Heart left ventricle (tissue), 13 donors: ENCODE measurements around the gene MIXL1.

Experiments
- POLR2A ChIP-seq, 2 donors: fragments of 450-650 bp; IDR thresholded peaks; one replicate each; pipeline ENCODE4 v1.6.1; 2017; ENCODE audit warnings: antibody characterized with exemption in 2 of 2, mild to moderate bottlenecking in 2 of 2, moderate library complexity in 2 of 2
- TF ChIP-seq, protein P1 (sequence below), 12 donors: fragments of 200-600 bp; sonication (generic) in 4 of 12; IDR thresholded peaks; one replicate each; pipeline versions ENCODE4 v1.5.0 to v1.8.0; 2018 to 2022; ENCODE audit warnings: antibody characterized with exemption in 12 of 12, mild to moderate bottlenecking in 5 of 12
- donor health status: ischemic (EF 13 %, LVEDD 7.1; RV severe dilation, severe dysfunction).
- donor health status: DM: no; HTN: yes; CAD: no.
- donor health status: DM: no; HTN: no; CAD: no.
- donor health status: ischemic (EF 25% LVEDD 6.9; RV normal size, moderate dysfunction).
- donor health status: ischemic (EF 25% LVEDD 5.7; RV mildly dilated, moderate dysfunction).
- donor health status: ischemic (EF 35%, LVEDD 5.7; RV mildly dilated, moderate dysfunction).
- donor health status: nonischemic (EF 11% LVEDD 7.7; RV severe dilation, severe dysfunction).
- donor health status: DM: yes; HTN: yes; CAD: no.
- donor health status: PGD.
- donor health status: ischemic (EF 29% LVEDD 5.4; RV normal size, mild dysfunction).
- donor health status: nonischemic (EF 23%, LVEDD 6.1; RV moderate dilation, normal function).

DNA sequence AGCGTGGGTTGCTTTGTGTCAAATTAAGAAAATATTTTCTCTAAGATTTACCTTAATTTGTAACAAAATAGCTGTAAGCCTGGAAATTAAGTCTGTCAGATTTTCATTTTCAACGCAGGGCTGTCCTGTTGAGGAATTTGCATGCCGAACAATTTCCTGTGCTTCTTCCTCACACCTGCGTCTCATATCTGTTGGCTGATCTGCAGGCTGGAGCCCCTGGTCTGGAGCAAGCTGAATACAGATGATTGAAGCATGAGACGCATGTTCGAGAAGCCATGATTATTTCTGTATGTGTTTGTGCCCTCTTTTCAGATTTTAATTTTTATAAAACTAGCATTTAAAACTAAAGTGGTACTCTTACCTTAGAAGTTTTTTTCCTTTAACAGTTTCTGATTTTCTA is 9.8 kb downstream of the MIXL1 start:
- TF ChIP-seq, protein P1, sequence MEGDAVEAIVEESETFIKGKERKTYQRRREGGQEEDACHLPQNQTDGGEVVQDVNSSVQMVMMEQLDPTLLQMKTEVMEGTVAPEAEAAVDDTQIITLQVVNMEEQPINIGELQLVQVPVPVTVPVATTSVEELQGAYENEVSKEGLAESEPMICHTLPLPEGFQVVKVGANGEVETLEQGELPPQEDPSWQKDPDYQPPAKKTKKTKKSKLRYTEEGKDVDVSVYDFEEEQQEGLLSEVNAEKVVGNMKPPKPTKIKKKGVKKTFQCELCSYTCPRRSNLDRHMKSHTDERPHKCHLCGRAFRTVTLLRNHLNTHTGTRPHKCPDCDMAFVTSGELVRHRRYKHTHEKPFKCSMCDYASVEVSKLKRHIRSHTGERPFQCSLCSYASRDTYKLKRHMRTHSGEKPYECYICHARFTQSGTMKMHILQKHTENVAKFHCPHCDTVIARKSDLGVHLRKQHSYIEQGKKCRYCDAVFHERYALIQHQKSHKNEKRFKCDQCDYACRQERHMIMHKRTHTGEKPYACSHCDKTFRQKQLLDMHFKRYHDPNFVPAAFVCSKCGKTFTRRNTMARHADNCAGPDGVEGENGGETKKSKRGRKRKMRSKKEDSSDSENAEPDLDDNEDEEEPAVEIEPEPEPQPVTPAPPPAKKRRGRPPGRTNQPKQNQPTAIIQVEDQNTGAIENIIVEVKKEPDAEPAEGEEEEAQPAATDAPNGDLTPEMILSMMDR (IDR thresholded peaks at IDR 0.05): no peak
- no peak for TF ChIP-seq POLR2A (IDR thresholded peaks at IDR 0.05)
